NCI-H526 (cell line): Measurements from ENCODE around the gene CDC16.
A peak's percentile ranks its signal among the peaks of the same experiment; 100 is the strongest.
"Not testable (repeated sequence)": the region's sequence is repeated elsewhere in the genome, so short reads cannot be mapped to it uniquely, and the experiment has no call there.

Experiments
- DNase-seq, 2 experiments: peaks; one replicate each; lab custom pipeline; 2025; lab: John Stamatoyannopoulos, UW

Gene CDC16, protein sequence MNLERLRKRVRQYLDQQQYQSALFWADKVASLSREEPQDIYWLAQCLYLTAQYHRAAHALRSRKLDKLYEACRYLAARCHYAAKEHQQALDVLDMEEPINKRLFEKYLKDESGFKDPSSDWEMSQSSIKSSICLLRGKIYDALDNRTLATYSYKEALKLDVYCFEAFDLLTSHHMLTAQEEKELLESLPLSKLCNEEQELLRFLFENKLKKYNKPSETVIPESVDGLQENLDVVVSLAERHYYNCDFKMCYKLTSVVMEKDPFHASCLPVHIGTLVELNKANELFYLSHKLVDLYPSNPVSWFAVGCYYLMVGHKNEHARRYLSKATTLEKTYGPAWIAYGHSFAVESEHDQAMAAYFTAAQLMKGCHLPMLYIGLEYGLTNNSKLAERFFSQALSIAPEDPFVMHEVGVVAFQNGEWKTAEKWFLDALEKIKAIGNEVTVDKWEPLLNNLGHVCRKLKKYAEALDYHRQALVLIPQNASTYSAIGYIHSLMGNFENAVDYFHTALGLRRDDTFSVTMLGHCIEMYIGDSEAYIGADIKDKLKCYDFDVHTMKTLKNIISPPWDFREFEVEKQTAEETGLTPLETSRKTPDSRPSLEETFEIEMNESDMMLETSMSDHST

DNA sequence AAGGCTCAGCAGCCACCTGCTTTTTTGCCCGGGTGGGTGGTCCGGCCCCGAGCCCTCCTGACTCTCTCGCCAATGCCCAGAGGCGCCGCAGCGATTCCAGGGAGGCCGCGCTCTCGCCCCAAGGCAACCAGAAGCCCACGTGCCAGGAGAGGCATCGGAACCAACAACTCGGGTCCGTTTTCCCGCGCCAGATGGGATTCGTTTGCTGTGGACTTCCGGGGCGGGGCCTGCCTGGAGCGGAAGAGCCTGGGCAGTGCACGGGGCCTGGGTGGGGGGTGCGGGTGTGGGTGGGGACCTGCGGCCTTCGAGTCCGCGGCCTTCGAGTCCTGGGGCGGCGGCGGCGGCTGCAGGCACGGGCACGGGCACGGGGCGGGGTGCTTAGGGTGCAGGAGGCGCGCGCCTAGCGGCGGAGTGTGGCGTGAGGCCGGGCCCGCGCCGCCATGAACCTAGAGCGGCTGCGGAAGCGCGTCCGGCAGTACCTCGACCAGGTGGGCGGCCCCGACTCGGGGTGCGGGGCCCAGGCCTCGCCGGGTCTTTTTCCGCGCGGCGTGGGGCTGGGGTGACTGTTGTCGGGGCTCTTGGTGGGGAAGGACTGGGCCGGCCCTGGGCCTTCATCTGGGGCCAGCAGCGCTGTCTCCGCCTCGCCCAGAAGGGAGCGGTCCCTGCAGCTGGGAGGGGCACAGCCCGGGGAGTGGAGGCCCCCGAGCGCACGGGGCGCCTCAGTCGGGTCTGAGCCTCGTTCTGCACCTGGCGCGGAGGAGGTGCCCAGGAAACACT is at the start of gene CDC16:
Gene CDC16 (plus strand): TSS at position 253 of the 777 bp plus-strand sequence. CDS start 188 bp downstream, at position 441.
- peak; percentile 96 to 99 for DNase-seq

DNA sequence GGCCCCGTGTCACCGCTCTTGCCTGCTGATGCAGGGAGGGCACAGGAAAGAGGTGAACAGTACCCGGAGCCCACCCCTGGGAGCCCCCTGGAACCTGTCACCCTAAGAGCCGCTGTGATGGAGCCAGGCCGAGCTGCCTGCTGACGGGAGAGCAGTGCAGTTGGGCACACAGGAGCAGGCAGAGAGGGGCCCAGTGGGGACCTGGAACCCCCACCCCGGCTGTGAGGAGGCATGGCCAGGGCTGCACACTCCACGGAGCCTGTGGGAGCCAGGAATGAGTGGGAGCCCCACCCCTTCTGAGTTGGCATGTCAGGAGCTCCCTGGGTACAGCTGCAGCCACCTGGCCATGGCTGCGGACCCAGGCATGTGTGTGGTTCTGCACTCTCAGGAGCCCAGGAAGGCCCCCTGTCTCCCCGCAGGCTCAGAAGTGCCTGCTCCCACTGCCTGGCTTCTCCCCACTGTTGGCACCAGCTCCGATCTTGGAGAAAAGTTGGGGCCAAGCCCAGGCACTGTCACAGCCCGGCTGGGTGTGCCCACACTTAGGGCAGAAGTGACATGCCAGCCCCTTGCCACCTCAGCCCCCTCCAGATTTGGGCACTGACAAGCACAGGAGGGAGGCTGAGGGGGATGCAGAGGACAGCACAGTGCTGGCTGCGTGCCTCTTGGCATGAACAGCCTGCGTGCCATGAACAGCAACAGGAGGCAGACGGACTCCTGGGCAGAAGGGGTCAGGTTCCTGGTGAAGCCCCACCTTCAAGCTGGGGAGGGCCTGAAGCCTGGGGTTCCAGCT is 49.3 kb upstream of the CDC16 start:
- DNase-seq = no peak

DNA sequence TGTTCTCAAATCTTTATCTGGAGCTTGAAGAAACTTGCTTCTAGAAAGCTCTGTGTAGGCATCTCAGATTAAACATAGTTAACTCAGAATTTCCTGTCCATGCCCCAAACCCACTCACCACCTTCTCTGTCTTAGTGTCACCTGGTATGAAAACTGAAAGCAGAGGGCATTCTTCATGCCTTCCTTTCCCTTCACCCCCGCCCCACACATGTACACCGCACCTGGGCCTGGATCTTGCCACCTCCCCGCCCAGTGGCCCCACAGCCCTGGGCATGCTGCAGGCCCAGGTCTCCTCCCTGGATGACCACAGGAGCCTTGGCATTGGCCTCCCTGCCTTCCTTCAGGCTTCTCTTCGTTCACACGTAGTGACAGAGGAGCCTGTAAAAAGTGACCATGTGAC is 39.8 kb upstream of the CDC16 start:
- DNase-seq = no peak

DNA sequence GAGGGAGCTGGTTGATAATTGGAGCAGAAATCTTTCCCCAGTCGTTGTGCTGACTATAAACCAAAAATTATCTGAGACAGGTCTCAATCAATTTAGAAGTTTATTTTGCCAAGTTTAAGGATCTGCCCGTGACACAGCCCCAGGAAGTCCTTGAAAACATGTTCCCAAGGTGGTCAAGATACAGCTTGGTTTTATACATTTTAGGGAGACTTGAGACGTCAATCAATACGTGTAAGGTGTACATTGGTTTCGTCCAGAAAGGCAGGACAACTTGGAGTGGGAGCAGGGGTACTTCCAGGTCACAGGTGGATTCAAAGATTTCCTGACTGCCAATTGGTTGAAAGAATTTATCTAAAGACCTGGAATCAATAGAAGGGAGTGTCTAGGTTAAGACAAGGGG is 38.1 kb upstream of the CDC16 start:
- no peak for DNase-seq

DNA sequence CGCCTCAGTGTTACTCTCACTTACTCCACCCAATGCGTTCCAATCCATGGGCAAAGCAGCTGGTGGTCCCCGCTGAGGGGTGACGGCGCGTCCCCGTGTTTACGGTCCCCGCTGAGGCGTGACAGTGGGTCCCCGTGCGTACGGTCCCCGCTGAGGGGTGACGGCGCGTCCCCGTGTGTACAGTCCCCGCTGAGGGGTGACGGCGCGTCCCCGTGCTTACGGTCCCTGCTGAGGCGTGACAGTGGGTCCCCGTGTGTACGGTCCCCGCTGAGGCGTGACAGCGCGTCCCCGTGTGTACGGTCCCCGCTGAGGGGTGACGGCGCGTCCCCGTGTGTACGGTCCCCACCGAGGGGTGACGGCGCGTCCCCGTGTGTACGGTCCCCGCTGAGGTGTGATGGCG is 36.1 kb upstream of the CDC16 start:
- no peak for DNase-seq

DNA sequence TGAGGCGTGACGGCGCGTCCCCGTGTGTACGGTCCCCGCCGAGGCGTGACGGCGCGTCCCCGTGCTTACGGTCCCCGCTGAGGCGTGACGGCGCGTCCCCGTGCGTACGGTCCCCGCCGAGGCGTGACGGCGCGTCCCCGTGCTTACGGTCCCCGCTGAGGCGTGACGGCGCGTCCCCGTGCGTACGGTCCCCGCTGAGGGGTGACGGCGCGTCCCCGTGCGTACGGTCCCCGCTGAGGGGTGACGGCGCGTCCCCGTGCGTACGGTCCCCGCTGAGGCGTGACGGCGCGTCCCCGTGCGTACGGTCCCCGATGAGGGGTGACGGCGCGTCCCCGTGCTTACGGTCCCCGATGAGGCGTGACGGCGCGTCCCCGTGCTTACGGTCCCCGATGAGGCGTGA is 35.2 kb upstream of the CDC16 start:
- DNase-seq = not testable (repeated sequence)

DNA sequence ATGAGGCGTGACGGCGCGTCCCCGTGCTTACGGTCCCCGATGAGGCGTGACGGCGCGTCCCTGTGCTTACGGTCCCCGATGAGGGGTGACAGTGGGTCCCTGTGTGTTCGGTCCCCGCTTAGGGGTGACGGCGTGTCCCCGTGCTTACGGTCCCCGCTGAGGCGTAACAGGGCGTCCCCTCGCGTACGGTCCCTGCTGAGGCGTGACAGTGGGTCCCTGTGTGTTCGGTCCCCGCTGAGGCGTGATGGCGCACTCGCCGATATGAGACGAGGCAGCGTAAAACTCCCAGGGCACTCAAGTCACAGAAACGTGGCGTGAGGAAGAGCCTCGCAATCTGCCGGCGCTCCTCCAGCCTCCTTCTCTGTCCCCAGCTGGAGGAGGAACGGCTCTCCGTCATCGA is 34.7 kb upstream of the CDC16 start:
- no peak for DNase-seq

DNA sequence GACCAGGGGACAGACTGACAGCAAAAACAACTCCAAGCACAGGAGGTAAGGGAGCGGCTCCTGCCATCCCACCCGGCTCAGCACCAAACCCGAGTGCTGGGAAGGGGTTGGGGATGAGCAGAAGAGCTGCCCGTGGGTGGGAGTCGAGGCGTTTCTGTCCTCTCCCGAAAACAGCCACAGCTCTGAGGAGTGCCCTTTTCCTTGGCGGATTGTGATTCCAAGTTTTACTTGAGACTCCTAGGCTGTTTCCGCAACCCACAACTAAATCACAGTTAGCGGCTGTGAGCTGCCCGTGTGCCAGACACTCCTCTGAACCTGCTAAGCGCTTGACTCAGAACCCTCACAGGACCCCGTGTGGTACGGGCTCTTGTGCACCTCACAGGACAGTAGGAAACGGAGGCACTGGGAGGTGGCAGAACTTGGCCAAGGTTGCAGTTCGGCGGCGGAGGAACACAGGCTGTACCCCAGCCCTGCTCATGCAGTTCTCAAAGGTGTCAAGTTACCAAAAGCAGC is 34.2 kb upstream of the CDC16 start:
- no peak for DNase-seq

DNA sequence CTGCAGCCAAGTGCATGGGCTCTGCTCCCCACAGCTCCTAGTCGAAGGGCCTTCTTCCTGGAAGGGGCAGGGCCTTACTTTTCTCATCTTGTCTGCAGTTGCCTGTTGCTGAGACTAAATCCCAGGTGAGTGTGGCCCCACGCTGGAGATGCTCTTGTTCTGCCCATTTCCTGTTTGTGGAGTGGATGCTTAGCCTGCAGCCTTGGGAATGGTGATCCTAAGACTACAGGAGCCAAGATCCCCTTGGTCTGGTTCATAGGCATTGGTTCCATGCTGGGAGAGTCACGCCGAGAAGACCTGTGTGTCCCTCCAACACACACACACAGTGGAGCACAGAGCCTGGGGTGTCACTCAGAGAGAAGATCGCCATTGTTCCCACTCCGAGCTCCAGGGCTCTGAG is 32.1 kb upstream of the CDC16 start:
- no peak for DNase-seq

DNA sequence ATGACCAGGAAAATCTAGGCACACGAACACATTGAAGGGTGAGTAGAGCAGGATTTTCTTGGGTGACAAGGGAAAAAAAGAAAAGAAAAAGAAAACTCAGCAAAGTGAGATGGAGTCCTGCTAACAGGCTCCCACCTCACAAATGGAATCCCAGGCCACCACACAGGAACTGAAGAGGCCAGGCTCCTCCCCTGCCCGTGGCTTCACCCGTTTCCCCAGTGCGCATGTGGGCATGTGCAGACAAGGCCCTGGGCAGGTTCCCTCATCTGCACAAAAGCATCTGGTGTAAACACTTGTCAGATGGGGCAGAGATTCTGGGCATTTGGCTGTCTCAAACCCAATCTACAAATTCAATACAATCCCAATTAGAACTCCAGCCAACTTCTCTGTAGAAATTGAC is 31.2 kb upstream of the CDC16 start:
- DNase-seq = no peak

DNA sequence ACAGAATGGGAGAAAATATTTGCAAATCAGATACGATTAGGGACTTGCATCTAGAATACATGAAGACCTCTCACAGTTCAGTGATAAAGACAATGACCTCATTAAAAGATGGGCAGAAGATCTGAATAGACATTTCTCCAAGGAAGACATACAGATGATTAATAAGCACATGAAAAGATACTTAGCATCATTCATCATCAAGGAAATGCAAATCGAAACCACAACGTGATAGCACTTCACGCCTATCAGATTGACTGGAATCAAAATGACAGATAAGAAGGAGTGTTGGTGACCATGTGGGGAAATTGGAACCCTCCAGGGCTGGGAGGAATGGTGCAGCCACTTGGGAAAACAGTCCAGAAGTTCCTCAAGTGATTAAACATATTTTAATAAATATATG is 29.8 kb upstream of the CDC16 start:
- no peak for DNase-seq

DNA sequence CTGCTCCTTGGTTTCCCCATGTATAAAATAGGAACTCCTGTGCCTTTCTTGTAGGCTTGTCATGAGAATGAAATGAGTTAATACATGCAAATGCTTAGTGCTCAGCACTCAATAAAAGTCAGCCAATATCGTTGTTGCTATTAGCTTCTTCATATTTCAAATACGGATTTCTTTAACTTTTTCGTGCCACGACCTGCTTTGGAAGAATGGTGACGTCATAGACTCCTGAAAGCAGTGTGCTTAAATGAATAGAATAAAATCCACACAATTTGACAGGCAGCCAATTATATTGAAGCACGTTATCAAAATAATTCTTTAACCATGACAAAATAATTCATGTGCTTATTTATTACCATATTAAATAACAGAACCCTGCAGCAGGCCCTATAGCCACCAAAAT is 26.6 kb upstream of the CDC16 start:
- DNase-seq = no peak

DNA sequence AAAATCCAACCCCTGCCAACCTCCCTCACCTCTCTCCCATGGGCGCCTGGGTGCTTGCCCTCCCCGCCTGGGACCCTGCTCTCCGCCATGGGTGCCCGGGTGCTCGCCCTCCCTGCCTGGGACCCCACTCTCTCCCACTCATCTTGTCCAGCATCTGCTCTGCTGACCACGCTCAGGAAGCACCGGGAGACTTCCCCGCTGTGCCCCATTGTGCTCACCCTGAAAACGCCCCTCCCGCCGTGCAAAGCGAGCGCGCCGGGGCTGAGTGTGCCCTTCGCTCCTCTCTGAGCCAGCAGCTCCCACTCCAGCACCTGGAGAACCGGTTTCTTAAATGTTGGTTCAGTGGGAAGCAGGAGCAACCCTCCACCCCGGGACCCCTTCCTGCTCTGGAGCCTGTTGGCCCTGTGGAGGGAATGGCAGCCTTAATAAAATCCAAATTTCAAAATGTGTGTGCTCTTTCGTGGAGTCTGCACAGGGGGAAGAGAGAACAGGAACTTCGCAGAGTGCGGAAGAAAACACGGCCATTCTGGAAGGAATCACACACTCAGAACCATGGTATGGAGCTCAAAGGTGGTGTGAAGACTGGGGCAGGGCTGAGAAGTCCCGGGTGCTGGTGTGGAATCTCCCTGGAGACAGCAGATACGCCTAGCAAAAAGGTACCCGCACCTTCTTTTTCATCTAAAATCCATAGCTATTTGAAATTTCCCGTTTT is 23.1 kb upstream of the CDC16 start:
- DNase-seq = peak; percentile 16 to 64

DNA sequence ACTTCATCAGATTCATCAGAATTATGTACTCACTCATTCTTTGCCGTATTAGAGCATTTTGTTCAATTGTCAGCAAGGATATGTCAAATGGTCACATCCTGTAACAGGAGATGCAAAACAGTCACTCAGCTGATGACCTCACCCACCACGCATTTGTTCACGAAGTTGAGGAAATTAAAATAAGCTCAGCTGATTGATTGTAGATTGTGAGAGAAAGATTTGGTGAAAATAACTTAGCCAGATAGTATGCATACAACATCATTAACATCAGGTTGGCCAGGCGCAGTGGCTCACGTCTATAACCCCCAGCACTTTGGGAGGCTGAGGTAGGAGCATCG is 22.6 kb upstream of the CDC16 start:
- no peak for DNase-seq

DNA sequence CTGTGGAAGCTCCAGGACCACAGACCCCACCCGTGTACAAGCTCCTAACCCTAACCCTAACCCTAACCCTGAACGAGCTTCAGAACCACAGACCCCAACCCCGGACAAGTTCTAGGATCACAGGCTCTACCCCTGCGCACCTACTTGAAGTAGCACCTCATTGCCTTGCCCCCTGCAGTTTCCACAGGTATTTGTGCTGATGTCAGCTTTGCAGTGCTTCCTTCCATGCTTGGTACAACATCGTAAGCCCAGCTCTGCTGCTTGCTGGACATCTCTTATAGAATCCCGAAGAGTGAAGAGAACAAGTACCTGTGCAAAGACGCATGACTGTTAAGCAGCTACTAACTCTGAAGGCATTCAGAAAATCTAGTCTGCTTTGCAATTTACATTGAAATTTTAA is 20.7 kb upstream of the CDC16 start:
- DNase-seq = no peak

DNA sequence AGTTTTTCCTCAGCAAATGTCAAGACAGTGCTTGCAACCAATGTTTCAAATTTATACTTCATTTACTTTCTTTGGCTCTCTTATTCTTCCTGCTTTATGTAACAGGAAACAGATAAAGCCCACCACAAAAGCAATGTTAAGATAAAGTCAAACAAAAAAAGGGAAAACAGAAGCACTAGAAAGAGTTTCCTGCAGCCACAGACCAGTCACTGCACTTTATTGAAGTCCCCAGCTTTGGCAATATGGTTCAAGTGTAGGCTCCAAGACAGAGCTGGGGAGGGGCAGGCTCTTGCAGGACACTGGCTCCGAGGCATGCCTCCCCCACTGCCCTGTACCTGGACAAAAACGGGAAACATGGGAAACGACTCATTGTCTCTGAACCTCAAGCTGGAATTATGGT is 15.3 kb upstream of the CDC16 start:
- DNase-seq = no peak

DNA sequence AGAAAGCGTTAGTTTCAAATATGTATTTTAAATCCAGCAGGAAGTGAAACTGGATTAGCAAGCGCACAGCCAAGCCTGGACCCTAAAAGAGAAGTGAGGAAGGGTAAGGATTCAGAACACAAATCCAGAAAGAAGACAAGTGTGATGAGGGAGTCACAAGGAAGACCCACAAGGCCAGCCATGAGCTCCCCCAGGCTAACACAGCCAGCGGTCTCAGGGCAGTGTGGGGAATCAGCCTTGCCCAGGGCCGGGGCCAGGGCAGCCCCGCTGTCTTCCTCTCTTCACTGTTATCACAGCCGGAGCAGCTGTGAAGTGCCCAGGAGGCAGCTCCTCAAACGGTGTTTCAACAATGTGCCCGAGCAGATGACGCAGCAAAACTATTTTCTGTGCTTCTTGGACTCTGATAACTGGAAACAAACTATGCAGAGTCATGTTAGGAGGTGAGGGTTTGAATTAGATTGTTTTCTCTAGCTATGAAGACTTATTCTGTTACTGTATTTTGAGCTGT is 12.2 kb upstream of the CDC16 start:
- no peak for DNase-seq

DNA sequence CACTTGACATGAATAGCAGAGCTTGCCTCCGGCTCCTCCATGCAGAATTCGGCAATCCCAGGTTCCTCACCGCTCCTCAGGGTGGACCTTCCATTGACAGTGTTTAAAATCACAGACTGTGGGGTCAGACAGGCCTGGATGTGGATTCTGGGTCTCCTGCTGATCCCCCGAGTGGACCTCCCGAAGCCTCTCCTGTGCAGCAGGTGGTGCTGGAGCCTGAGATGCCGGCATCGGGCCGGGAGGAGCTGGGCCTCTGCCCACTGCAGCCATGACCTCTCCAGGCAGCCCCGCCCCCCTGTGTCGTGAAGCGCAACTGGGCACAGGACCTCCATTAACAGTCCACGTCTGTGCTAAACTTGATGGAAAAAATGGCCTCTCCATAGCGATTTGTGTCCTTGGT is 10.5 kb upstream of the CDC16 start:
- no peak for DNase-seq

DNA sequence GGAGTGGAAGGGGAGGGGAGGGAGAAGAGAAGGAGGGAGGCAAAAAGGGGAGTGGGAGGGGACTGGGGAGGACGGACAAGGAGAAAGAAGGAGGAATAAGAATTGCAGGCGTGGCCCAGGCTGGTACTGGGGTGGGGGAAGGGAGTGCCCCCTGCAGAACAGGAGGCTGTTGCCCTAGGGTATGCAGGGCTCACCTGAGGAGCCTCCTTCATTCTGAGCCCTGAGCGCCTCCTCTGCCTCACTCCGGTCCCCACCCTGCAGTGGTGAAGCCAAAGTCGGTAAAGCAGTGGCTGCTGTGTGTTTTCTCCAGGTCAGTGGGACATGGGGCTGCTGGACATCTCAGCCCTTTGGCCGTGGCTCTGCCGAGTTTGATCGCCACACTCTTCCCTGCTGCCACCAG is 9.1 kb upstream of the CDC16 start:
- DNase-seq = peak in 1 of 2 experiments; percentile 18

DNA sequence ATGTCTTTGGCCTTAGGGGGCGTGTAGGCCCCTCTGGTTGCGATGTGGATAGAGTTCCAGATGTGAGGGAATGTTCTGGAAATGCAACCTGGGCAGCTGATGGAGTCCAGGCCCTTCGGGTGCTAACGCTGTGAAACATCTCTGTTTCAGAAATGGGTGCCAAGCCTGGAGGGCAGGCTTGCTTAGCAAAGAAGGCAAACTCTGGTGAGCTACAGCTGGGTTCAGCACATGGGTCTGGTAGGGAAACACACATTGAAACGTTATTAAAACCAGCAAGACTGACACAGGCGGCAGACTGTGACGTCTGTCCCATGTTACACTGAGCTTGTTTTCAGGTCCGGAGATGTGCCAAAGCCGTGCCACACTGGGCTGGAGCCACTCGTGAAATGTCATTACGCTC is 8.6 kb upstream of the CDC16 start:
- no peak for DNase-seq

DNA sequence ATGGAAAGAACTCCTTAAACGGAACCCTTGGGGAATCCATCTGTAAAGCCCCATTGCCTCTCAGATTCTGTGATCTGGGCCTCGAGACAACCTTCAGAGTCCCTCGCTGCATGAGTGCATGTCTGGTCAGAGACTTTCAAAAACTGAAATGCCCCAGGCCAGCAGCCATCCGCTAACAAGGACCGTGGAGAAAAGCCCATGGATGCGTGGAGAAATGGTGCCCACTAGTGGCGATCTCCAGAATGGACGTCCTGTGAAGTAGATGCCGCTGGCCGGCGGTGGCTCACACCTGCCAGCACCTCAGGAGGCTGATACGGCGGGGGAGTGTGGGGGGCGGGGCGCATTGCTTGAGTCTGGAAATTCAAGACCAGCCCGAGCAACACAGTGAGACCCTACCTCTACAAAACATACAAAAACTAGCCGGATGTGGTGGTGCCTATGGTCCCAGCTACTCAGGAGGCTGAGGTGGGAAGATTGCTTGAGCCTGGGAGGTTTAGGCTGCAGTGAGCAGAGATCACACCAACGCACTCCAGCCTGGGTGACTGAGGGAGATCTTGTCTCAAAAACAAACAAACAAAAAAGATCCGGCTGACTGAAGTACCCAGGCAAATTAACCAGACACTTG is 7.9 kb upstream of the CDC16 start:
- DNase-seq = peak; percentile 81 to 96
